Measurements from ENCODE around the gene PDLIM7.

PDLIM7 gene

DNA sequence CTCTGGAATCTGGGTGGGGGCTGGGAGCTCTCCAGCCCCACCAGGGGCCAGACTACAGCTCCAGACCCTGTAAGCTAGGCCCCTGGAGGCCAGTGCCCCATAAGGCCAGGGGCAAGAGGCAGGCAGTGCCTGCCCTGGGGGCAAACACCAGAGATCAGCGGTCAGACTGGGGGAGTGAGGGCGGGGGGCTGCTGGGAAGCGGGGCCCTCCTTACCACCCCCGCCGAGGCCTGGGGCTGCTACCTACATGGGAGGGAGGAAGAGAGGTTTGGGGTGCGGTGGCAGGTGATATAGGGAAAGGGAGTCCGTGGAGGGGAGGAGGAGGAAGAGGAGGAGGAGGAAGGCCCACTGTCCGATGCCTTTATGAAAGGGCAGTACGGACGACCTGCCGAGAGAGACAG lies 38.0 kb downstream of the PDLIM7 start:
- no peak for TF ChIP-seq TEAD4 (IDR thresholded peaks at IDR 0.05)
- TF ChIP-seq EGR1 (IDR thresholded peaks at IDR 0.05): no peak
- no peak for TF ChIP-seq TCF12 (IDR thresholded peaks at IDR 0.05; ENCODE audit: low read depth)
- TF ChIP-seq NFIC (IDR thresholded peaks at IDR 0.05): no peak
- TF ChIP-seq, protein P1, sequence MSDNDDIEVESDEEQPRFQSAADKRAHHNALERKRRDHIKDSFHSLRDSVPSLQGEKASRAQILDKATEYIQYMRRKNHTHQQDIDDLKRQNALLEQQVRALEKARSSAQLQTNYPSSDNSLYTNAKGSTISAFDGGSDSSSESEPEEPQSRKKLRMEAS (IDR thresholded peaks at IDR 0.05): no peak
- TF ChIP-seq TAF1 (IDR thresholded peaks at IDR 0.05; ENCODE audit: low read depth): no peak
- no peak for TF ChIP-seq REST (IDR thresholded peaks at IDR 0.05; ENCODE audit: low read depth)
- TF ChIP-seq CEBPB (IDR thresholded peaks at IDR 0.05): no peak
- TF ChIP-seq ZBTB7A (IDR thresholded peaks at IDR 0.05; ENCODE audit: low read depth): no peak
- TF ChIP-seq RAD21 (IDR thresholded peaks at IDR 0.05; ENCODE audit: low read depth): no peak
- TF ChIP-seq FOXM1 (IDR thresholded peaks at IDR 0.05; ENCODE audit: borderline replicate concordance, low read depth): no peak
- no peak for TF ChIP-seq EP300 (IDR thresholded peaks at IDR 0.05; ENCODE audit: borderline replicate concordance)
- no peak for TF ChIP-seq USF1 (IDR thresholded peaks at IDR 0.05)
- TF ChIP-seq YY1 (IDR thresholded peaks at IDR 0.05; ENCODE audit: low read depth): no peak
- TF ChIP-seq CREB1 (IDR thresholded peaks at IDR 0.05; ENCODE audit: low read depth): no peak

DNA sequence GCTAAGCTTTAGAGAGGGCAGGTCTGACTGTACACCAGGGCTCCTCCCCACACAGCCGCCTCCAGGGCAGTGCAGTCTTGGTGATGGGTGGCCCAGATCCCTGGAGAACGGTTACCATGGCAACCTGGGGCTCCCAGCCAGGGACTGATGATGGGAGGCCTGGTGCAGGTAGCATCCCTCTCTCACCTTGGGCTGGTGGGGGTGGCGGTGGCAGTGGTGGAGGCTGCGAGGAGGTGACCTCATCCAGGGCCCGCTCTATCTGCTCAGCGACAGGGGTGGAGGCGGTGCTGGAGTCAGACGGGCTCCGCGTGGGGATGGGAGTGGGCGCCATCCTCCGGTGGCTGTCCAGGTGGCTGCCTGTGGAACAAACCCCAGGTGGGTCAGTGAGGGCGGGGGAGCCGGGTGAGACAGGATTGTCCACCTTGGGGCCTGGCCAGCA lies 38.5 kb downstream of the PDLIM7 start:
- TF ChIP-seq CREB1 (IDR thresholded peaks at IDR 0.05; ENCODE audit: low read depth) (no peak), CEBPB (IDR thresholded peaks at IDR 0.05) (no peak), TEAD4 (IDR thresholded peaks at IDR 0.05) (no peak)
- TF ChIP-seq, protein P1 (IDR thresholded peaks at IDR 0.05): no peak

DNA sequence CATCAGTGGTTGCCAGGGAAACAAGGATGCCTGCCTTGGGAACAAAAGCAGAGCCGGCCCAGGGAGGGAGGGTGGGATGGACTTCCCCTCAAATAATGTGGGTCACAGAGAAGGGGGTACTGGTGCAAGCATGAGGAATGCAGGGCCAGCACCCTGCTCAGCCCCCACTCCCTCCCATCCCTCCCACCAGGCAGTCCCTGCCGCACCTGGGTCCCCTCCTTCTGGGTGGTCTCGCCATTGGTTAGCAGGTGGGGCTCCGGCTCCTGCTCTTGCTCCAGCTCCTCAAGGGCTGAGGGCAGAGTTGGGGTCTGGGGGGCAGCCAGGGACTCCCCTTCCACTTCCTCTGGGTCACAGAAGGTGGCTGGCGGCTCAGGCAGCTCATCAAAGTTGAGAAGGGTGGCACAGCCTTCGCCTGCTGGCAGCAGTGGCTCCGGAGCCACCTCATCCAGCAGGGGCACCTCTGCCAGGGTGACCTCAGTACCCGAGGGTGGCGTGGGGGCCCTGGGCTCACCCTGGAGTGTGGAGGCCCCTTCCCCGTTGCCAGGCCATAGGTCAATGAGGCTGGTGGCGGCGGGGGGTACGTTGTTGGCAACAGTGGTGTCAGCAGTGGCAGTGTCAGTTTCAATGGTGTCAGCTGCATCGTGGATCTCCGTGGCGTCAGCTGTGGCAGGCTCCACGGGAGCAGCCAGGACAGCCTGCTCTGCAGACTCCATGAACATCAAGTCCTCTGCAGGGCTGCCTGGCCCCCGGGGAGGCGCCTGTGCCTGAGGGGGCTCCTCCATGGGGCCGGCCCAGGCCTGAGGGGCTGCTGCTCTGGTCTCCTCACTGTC lies 39.3 kb downstream of the PDLIM7 start:
- TF ChIP-seq RAD21 (IDR thresholded peaks at IDR 0.05; ENCODE audit: low read depth): no peak

DNA sequence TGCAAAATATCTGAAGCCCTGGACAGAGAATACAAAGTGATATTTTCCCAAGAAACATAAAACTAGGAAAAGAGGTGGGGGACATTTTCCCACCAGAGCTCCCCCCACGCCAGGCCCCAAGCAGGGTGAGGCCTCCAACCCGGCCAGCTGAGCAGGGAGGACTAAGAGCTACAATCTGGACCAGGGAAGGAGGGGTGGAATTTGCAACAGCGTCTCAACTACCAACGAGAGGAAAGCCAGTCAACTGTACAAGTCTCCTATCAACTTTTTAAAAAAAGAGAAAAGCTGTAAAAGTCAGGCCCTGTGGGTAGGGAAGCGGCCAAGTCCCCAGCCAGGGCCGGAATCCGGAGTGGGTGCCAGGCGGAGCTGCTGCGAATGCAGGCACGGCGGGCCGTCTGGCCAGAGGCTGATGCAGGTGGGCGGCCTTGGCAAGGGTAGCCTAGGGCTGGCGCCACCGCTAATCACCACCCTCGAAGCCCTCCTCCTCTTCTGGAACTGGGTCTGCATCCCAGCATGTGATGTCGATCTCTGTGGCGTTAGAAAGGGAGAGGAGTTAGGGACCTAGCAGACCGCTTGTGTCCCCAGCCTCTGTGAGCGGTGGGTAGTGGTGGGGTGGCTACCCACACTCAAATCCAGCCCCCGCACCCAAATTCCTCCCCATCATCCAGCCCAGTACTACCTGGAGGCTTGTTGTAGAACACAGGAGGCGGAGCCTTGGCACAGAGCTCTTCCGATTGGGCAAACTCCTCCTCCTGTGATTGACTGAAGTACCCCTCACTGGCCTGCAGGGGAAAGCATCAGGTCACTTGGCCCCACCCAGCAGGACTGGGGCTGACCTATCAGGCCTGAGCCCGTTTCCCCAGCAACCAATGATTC lies 40.2 kb downstream of the PDLIM7 start:
- TF ChIP-seq NFIC (IDR thresholded peaks at IDR 0.05) (0 out of 2 replicates have a peak, but pooled peaks have one; percentile 31), TEAD4 (IDR thresholded peaks at IDR 0.05) (no peak), YY1 (IDR thresholded peaks at IDR 0.05; ENCODE audit: low read depth) (no peak), CEBPB (IDR thresholded peaks at IDR 0.05) (peak; percentile 21; the same call in 1 of the 2 replicates), EGR1 (IDR thresholded peaks at IDR 0.05) (no peak), TAF1 (IDR thresholded peaks at IDR 0.05; ENCODE audit: low read depth) (no peak), TCF12 (IDR thresholded peaks at IDR 0.05; ENCODE audit: low read depth) (no peak)

DNA sequence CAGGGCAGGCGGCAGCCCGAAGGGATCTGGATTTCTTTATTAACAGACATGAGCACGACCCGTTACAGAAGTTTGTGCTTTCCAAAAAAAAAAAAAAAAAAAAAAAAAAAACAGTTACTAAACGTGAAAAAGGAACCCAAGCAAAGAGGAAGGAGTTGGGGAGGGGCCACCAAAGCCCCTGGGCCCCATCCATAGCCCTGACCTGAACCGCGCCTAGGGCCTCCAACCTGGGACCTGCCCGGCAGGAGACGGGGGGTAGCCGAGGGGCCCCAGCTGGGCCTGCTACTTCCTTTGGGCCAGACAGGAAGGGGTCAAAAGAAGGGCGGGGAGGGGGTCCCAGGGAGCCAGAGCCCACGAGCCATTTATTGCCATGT lies 40.8 kb downstream of the PDLIM7 start:
- TF ChIP-seq TAF1 (IDR thresholded peaks at IDR 0.05; ENCODE audit: low read depth) (no peak), RAD21 (IDR thresholded peaks at IDR 0.05; ENCODE audit: low read depth) (no peak)
- TF ChIP-seq, protein P1 (IDR thresholded peaks at IDR 0.05): no peak

DNA sequence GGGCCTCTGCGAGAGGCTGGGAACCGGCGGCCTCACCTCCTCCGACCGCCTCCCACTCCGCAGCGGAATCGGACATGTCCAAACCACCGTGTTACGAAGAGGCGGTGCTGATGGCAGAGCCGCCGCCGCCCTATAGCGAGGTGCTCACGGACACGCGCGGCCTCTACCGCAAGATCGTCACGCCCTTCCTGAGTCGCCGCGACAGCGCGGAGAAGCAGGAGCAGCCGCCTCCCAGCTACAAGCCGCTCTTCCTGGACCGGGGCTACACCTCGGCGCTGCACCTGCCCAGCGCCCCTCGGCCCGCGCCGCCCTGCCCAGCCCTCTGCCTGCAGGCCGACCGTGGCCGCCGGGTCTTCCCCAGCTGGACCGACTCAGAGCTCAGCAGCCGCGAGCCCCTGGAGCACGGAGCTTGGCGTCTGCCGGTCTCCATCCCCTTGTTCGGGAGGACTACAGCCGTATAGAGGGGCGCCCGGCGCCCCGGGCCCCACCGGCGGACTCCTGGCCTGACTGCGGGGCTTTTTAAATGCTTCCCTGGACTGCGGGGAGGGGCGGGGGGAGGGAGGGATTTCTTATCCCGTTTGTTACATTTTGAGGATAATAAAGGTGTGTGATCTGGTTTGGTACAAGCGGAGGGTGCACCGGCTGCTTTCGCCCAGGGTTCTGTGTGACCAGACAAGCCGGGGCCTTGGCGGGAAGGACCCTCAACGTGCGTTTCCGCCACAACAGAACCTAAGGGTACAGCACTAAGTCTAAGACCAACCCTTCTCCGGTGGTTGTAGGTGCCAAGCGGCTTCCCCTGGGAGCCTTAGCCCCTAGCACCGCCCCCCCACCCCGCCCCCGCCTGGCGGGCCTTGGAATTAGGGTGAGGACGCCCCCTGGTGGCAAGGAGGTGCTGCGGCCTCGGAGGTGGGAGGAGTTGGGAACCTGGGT lies 41.5 kb downstream of the PDLIM7 start:
- TF ChIP-seq CEBPB (IDR thresholded peaks at IDR 0.05): no peak
- no peak for TF ChIP-seq CREB1 (IDR thresholded peaks at IDR 0.05; ENCODE audit: low read depth)
- 0 out of 2 replicates have a peak, but pooled peaks have one; percentile 5 for TF ChIP-seq USF1 (IDR thresholded peaks at IDR 0.05)
- TF ChIP-seq, protein P1 (IDR thresholded peaks at IDR 0.05): no peak
- TF ChIP-seq ZBTB7A (IDR thresholded peaks at IDR 0.05; ENCODE audit: low read depth): no peak; the same call in 1 of the 2 replicates
- no peak; the same call in 1 of the 2 replicates for TF ChIP-seq EP300 (IDR thresholded peaks at IDR 0.05; ENCODE audit: borderline replicate concordance)
- no peak; the same call in 1 of the 2 replicates for TF ChIP-seq TCF12 (IDR thresholded peaks at IDR 0.05; ENCODE audit: low read depth)
- no peak for TF ChIP-seq NFIC (IDR thresholded peaks at IDR 0.05)
- TF ChIP-seq YY1 (IDR thresholded peaks at IDR 0.05; ENCODE audit: low read depth): no peak
- peak; percentile 85 for TF ChIP-seq EGR1 (IDR thresholded peaks at IDR 0.05)
- TF ChIP-seq TEAD4 (IDR thresholded peaks at IDR 0.05): peak; percentile 29; the same call in 1 of the 2 replicates
- no peak for TF ChIP-seq FOXM1 (IDR thresholded peaks at IDR 0.05; ENCODE audit: borderline replicate concordance, low read depth)
- TF ChIP-seq REST (IDR thresholded peaks at IDR 0.05; ENCODE audit: low read depth): no peak
- TF ChIP-seq RAD21 (IDR thresholded peaks at IDR 0.05; ENCODE audit: low read depth): peak; percentile 61
- no peak for TF ChIP-seq TAF1 (IDR thresholded peaks at IDR 0.05; ENCODE audit: low read depth)
